CD14-positive monocyte (primary cell): ENCODE data around the gene KCNQ1. TPM values are rescaled to one million over a fixed set of nuclear protein-coding genes. Genes with fewer than 3 reads are reported as not detected.
A peak's percentile ranks its signal among the peaks of the same experiment; 100 is the strongest.

Experiments
- DNase-seq, 3 donors: peaks; one replicate each; pipeline ENCODE4 v3.0.0-alpha.2; 2011 to 2022
- H2AFZ ChIP-seq: 2 replicates; pipeline ENCODE4 v1.6.0; 2012; ENCODE audit warnings: mild to moderate bottlenecking, low read depth, low read length, inconsistent platforms; ENCODE audit not compliant: insufficient read depth, poor library complexity, severe bottlenecking
- H3K27ac ChIP-seq, 2 donors: 1 replicate in 1 of 2; 2 replicates in 1 of 2; pipeline ENCODE4 v1.5.1; 2012 to 2013; ENCODE audit warnings: low read length in 2 of 2, control low read depth in 1 of 2, inconsistent platforms in 1 of 2, low read depth in 1 of 2, mild to moderate bottlenecking in 1 of 2
- H3K27me3 ChIP-seq, 2 donors: one replicate each; pipeline versions ENCODE4 v1.6.0 to v1.6.1; 2011 to 2013; ENCODE audit warnings: low read length in 2 of 2; ENCODE audit not compliant: control insufficient read depth in 2 of 2, insufficient read depth in 2 of 2
- H3K36me3 ChIP-seq, 2 donors: replicated peaks in 1 of 2; 1 replicate in 1 of 2; 2 replicates in 1 of 2; pipeline versions ENCODE4 v1.5.1 to v1.6.1; 2012 to 2013; ENCODE audit warnings: low read length in 2 of 2, control low read depth in 1 of 2, inconsistent platforms in 1 of 2, mild to moderate bottlenecking in 1 of 2; ENCODE audit not compliant: insufficient read depth in 2 of 2, control insufficient read depth in 1 of 2
- H3K4me1 ChIP-seq, 2 donors: 1 replicate in 1 of 2; 2 replicates in 1 of 2; pipeline versions ENCODE4 v1.5.1 to v1.6.1; 2012 to 2013; ENCODE audit warnings: low read length in 2 of 2, control low read depth in 1 of 2, inconsistent platforms in 1 of 2, mild to moderate bottlenecking in 1 of 2, moderate library complexity in 1 of 2; ENCODE audit not compliant: insufficient read depth in 2 of 2, control insufficient read depth in 1 of 2
- H3K4me2 ChIP-seq: replicated peaks from 2 replicates; pipeline ENCODE3; 2012; ENCODE audit warnings: low read length, moderate library complexity, mild to moderate bottlenecking; ENCODE audit not compliant: poor library complexity, severe bottlenecking; ENCODE audit errors: extremely low read depth
- H3K4me3 ChIP-seq, 3 experiments: fragments of 200-600 bp in 1 of 3; sonication (generic) in 1 of 3; replicated peaks in 1 of 3; 1 replicate in 2 of 3; 2 replicates in 1 of 3; pipeline ENCODE4 v1.5.1; 2011 to 2013; ENCODE audit warnings: low read length in 3 of 3, mild to moderate bottlenecking in 3 of 3, control low read depth in 2 of 3, low read depth in 2 of 3, inconsistent platforms in 1 of 3, moderate library complexity in 1 of 3
- H3K79me2 ChIP-seq: 2 replicates; pipeline ENCODE4 v1.6.0; 2012; ENCODE audit warnings: mild to moderate bottlenecking, control low read depth, inconsistent platforms, low read length, moderate library complexity; ENCODE audit not compliant: insufficient read depth
- H3K9ac ChIP-seq: 2 replicates; pipeline ENCODE4 v1.6.0; 2017; ENCODE audit warnings: low read length, mild to moderate bottlenecking; ENCODE audit not compliant: insufficient read depth, poor library complexity, severe bottlenecking
- H3K9me3 ChIP-seq, 2 donors: replicated peaks in 1 of 2; 1 replicate in 1 of 2; 2 replicates in 1 of 2; pipeline versions ENCODE4 v1.5.1 to v1.6.1; 2012 to 2013; ENCODE audit warnings: low read length in 2 of 2, control low read depth in 1 of 2; ENCODE audit not compliant: control insufficient read depth in 1 of 2, insufficient read depth in 1 of 2
- H4K20me1 ChIP-seq: 2 replicates; pipeline ENCODE4 v1.6.0; 2012; ENCODE audit warnings: mild to moderate bottlenecking, low read length, control low read depth, moderate library complexity; ENCODE audit not compliant: insufficient read depth
- H3K27ac Mint-ChIP-seq, 7 donors: one replicate each; pipeline ENCODE4 v1.8.0; 2020; ENCODE audit warnings: mild to moderate bottlenecking in 7 of 7, mixed read lengths in 7 of 7, moderate library complexity in 6 of 7, inconsistent platforms in 2 of 7
- H3K27me3 Mint-ChIP-seq, 3 donors: one replicate each; pipeline ENCODE4 v1.8.0; 2021 to 2022; ENCODE audit warnings: low read depth in 3 of 3, mild to moderate bottlenecking in 3 of 3, mixed read lengths in 3 of 3, moderate library complexity in 3 of 3, inconsistent platforms in 1 of 3
- H3K36me3 Mint-ChIP-seq, 2 donors: one replicate each; pipeline ENCODE4 v1.8.0; 2020; ENCODE audit warnings: mixed read lengths in 2 of 2, inconsistent platforms in 1 of 2, mild to moderate bottlenecking in 1 of 2
- H3K4me1 Mint-ChIP-seq: one replicate; pipeline ENCODE4 v1.8.0; 2020; ENCODE audit warnings: mild to moderate bottlenecking, mixed read lengths
- H3K4me3 Mint-ChIP-seq, 2 donors: one replicate each; pipeline ENCODE4 v1.8.0; 2020; ENCODE audit warnings: mild to moderate bottlenecking in 2 of 2, mixed read lengths in 2 of 2, moderate library complexity in 1 of 2
- H3K9me3 Mint-ChIP-seq, 7 donors: one replicate each; pipeline ENCODE4 v1.8.0; 2020 to 2022; ENCODE audit warnings: mixed read lengths in 7 of 7, mild to moderate bottlenecking in 6 of 7, moderate library complexity in 6 of 7, inconsistent platforms in 2 of 7
- CTCF ChIP-seq: fragments of 200-600 bp; IDR thresholded peaks from one replicate; pipeline ENCODE4 v1.8.0; 2022; ENCODE audit warnings: antibody characterized with exemption, mild to moderate bottlenecking
- WGBS: methylation state at CpG from one replicate; pipeline ENCODE4 v1.1.5; 2013; ENCODE audit warnings: missing lambda C conversion rate; ENCODE audit not compliant: insufficient coverage; 5-methylcytosine and 5-hydroxymethylcytosine counted together
- intact Hi-C, 2 donors: fragments of 100-400 bp; cut with micrococcal nuclease; formaldehyde crosslinking; loops; one replicate each; pipeline versions ENCODE4 v1.15.0 to v1.15.1; 2023
- polyA plus RNA-seq, 3 donors: library from polyadenylated mRNA; depleted of rRNA in 1 of 3; unstranded in 2 of 3; stranded (reverse) in 1 of 3; fragments of 300-500 nt in 2 of 3; fragments of >200 nt in 1 of 3; fragmentation: Illumina TruSeq in 2 of 3; gene quantifications; 1 replicate in 2 of 3; 2 replicates in 1 of 3; pipeline ENCODE4 v1.2.3, GENCODE V29; 2012 to 2021

The KCNQ1 gene
- polyA plus RNA-seq, 3 donors = 14.9 to 31.8 (median 21.6) TPM

- WGBS = 14% methylated on average over 4 of the region's 5 CpGs
- no peak overlapping the region for H2AFZ ChIP-seq
- intact Hi-C loops = no loop called here
- no peak for DNase-seq
- no peaks in the 10 kb centered on the region for H3K27me3 ChIP-seq
- H3K9ac ChIP-seq = peak overlapping the region; percentile 43
- no peak for TF ChIP-seq CTCF
- H3K4me3 ChIP-seq = no peak overlapping the region
- H3K36me3 ChIP-seq = no peaks in the 10 kb centered on the region
- H3K79me2 ChIP-seq = no peaks in the 10 kb centered on the region
- H3K4me1 Mint-ChIP-seq = peaks cover 33% of the 10 kb centered on the region
- no peak overlapping the region for H3K4me3 Mint-ChIP-seq
- H3K36me3 Mint-ChIP-seq = peaks cover 0 to 2% of the 10 kb centered on the region in 2 donors
- peak overlapping the region in 4 of 7 donors; percentile 2 to 62 (median 32) for H3K27ac Mint-ChIP-seq
- no peaks in the 10 kb centered on the region for H3K9me3 ChIP-seq
- H3K4me1 ChIP-seq = peaks cover 24 to 38% of the 10 kb centered on the region in 2 donors
- H3K4me2 ChIP-seq = no peak overlapping the region
- H3K27me3 Mint-ChIP-seq = peaks cover 1 to 3% (median 1%) of the 10 kb centered on the region in 3 donors
- peaks cover 100% of the 10 kb centered on the region for H4K20me1 ChIP-seq
- peaks cover 0 to 2% (median 0%) of the 10 kb centered on the region in 7 donors for H3K9me3 Mint-ChIP-seq
- no peak overlapping the region for H3K27ac ChIP-seq
Observed at GRCh38 chr11:2737866-2738265, 293.1 kb downstream of the KCNQ1 start.

- Histone ChIP-seq H3K27me3 (no peaks in the 10 kb centered on the region), H3K4me3 (no peak overlapping the region), H3K27ac (no peak overlapping the region), H3K9ac (no peak overlapping the region), H2AFZ (no peak overlapping the region), H3K9me3 (no peaks in the 10 kb centered on the region), H3K4me2 (no peak overlapping the region), H3K36me3 (no peaks in the 10 kb centered on the region), H3K4me1 (peaks cover 24 to 38% of the 10 kb centered on the region in 2 donors), H3K79me2 (no peaks in the 10 kb centered on the region), H4K20me1 (peaks cover 100% of the 10 kb centered on the region)
- intact Hi-C loops = no loop called here
- Mint-ChIP-seq H3K27ac (no peak overlapping the region), H3K9me3 (peaks cover 0 to 2% (median 0%) of the 10 kb centered on the region in 7 donors), H3K4me1 (peaks cover 33% of the 10 kb centered on the region), H3K4me3 (no peak overlapping the region), H3K27me3 (peaks cover 1 to 3% (median 1%) of the 10 kb centered on the region in 3 donors), H3K36me3 (peaks cover 0 to 2% of the 10 kb centered on the region in 2 donors)
- TF ChIP-seq CTCF = no peak
- DNase-seq = no peak
- 93% methylated on average over 11 of the region's 14 CpGs for WGBS
Observed at GRCh38 chr11:2738551-2739431, 294.0 kb downstream of the KCNQ1 start.
